Spleen (tissue), 7 donors: ENCODE results near the gene UBQLN4.

Source experiments
- POLR2A ChIP-seq, 3 donors: fragments of 450-650 bp; IDR thresholded peaks; one replicate each; pipeline ENCODE4 v1.5.1; 2017; ENCODE audit warnings: antibody characterized with exemption in 3 of 3, mild to moderate bottlenecking in 1 of 3
- TF ChIP-seq, protein P1 (sequence below), 11 experiments: fragments of 200-600 bp in 7 of 11; fragments of 450-650 bp in 4 of 11; sonication (generic) in 4 of 11; IDR thresholded peaks in 8 of 11; conservative IDR thresholded peaks in 3 of 11; 1 replicate in 7 of 11; 2 replicates in 4 of 11; pipeline versions ENCODE4 v1.4.0 to v1.8.0; 2016 to 2021; ENCODE audit warnings: antibody characterized with exemption in 11 of 11, inconsistent platforms in 4 of 11, mild to moderate bottlenecking in 1 of 11
- donor health status: DM: no; HTN: no; CAD: no; lungs with moderate emphysema.
- donor health status: DM: no; HTN: no; CAD: no.
- donor health status: DM: no; HTN: no; CAD: no.

DNA sequence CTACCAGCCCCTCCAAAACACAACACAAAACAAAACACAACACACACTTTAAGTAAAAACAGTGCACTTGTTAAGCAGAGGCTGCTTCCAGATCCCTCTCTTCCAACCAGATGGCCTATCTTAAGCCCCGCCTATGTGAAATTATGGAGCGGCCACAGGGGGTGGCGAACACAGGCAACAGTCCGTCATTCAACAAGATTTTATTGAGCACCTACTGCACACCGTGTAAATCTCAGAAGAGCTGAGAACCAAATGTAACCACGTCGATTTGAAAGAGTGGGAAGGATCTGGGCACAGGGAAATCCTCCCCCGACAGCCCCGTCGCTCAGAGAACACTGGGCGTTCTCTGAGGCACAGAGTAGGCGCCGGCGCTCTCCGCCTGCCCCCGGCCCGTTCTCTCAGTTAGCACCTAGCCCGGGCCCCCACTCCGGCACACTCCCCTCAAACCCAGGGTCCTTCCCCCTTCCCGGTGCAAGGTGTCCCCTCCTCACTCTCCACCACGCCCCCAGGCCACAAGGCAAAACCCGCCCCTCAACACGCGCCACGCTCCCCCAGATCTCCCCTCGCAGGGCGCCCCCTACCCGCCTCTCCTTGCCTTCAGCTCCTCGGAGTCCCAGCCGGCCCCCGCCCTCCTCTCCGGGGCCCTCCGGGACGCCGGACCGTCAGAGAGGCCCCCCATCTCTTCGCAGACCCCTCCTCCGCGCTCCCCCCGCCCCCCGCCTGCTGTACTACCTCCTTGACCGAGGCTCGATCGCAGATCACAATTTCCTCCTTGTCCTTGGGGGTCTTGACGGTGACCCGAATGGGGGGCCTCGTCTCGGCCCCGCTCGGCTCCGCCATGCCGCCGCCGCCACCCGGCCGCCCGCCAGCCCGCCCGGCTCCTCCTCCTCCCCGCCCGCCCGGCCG is 483 bp downstream of the UBQLN4 start:
- TF ChIP-seq POLR2A (IDR thresholded peaks at IDR 0.05), result no peak
- TF ChIP-seq, protein P1, sequence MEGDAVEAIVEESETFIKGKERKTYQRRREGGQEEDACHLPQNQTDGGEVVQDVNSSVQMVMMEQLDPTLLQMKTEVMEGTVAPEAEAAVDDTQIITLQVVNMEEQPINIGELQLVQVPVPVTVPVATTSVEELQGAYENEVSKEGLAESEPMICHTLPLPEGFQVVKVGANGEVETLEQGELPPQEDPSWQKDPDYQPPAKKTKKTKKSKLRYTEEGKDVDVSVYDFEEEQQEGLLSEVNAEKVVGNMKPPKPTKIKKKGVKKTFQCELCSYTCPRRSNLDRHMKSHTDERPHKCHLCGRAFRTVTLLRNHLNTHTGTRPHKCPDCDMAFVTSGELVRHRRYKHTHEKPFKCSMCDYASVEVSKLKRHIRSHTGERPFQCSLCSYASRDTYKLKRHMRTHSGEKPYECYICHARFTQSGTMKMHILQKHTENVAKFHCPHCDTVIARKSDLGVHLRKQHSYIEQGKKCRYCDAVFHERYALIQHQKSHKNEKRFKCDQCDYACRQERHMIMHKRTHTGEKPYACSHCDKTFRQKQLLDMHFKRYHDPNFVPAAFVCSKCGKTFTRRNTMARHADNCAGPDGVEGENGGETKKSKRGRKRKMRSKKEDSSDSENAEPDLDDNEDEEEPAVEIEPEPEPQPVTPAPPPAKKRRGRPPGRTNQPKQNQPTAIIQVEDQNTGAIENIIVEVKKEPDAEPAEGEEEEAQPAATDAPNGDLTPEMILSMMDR (IDR thresholded peaks at IDR 0.05 in 8 of 11, conservative IDR thresholded peaks at IDR 0.05 in 3 of 11), result peak in 4 of 11 experiments; percentile 21 to 40 (median 30)
